HG02571 (cell line): ENCODE measurements around the gene BOC.

Source experiments
- ATAC-seq: cut with Tn5 transposase; IDR thresholded peaks from one replicate; pipeline ENCODE4 v1.9.1; 2021; ENCODE audit warnings: mild to moderate bottlenecking, moderate library complexity; ENCODE audit not compliant: unreplicated experiment

The BOC gene

GRCh38 chr3:113285226-113285625, 73.9 kb downstream of the BOC start:
- ATAC-seq: no peak

- ATAC-seq: no peak
Observed at GRCh38 chr3:113285741-113286140, 74.4 kb downstream of the BOC start.

- no peak for ATAC-seq
Observed at GRCh38 chr3:113286524-113286923, 75.2 kb downstream of the BOC start.

- no peak for ATAC-seq
Observed at GRCh38 chr3:113287111-113287802, 75.9 kb downstream of the BOC start.

GRCh38 chr3:113287803-113288648, 76.7 kb downstream of the BOC start:
- ATAC-seq: no peak

GRCh38 chr3:113288881-113289280, 77.5 kb downstream of the BOC start:
- ATAC-seq: no peak

GRCh38 chr3:113291572-113291971, 80.2 kb downstream of the BOC start:
- no peak for ATAC-seq

GRCh38 chr3:113292933-113293332, 81.6 kb downstream of the BOC start:
- no peak for ATAC-seq

GRCh38 chr3:113293348-113293747, 82.0 kb downstream of the BOC start:
- no peak for ATAC-seq

- no peak for ATAC-seq
Observed at GRCh38 chr3:113295463-113295862, 84.1 kb downstream of the BOC start.

GRCh38 chr3:113297287-113297686, 85.9 kb downstream of the BOC start:
- no peak for ATAC-seq

GRCh38 chr3:113297841-113298240, 86.5 kb downstream of the BOC start:
- ATAC-seq: no peak

- ATAC-seq: no peak
Observed at GRCh38 chr3:113300596-113300995, 89.2 kb downstream of the BOC start.

- no peak for ATAC-seq
Observed at GRCh38 chr3:113304102-113304501, 92.7 kb downstream of the BOC start.

GRCh38 chr3:113304856-113305540, 93.6 kb downstream of the BOC start:
- no peak for ATAC-seq

GRCh38 chr3:113310960-113311359, 99.6 kb downstream of the BOC start:
- no peak for ATAC-seq

GRCh38 chr3:113312416-113312815, 101.1 kb downstream of the BOC start:
- ATAC-seq: no peak

- no peak for ATAC-seq
Observed at GRCh38 chr3:113314923-113315322, 103.6 kb downstream of the BOC start.

GRCh38 chr3:113329757-113330156, 118.4 kb downstream of the BOC start:
- no peak for ATAC-seq

GRCh38 chr3:113330742-113331141, 119.4 kb downstream of the BOC start:
- no peak for ATAC-seq

GRCh38 chr3:113331187-113331586, 119.8 kb downstream of the BOC start:
- ATAC-seq: no peak
